ENCODE data around the gene KLF7. TPM values are rescaled to one million over a fixed set of nuclear protein-coding genes. Genes with fewer than 3 reads are reported as not detected.

The KLF7 gene
- polyA plus RNA-seq, 2 of the 4 experiments (the other 2 are of a cell fraction), result 17.8 to 29.8 TPM

DNA sequence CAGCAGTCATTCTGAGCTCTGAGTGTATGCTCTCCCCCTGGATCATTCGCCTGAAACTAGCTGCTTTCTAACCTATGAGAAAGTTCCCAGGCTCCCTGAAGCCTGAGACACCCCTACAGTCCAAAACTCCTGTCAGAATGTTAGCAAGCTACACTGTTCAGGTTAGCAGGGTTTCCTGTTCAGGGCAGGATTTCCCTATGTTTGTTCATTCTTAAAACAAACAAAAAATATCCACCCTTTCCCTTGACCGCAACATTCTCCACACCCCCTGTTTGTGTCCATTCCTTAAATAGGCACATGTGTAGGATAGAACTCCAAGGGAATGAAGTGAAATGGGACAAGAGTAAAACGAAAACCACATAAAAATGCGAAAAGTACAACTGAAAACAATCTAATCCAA lies 83.1 kb downstream of the KLF7 start:
- peaks cover 7% of the 10 kb centered on the region; the same call in 1 of the 3 replicates for H3K4me1 ChIP-seq
- no peak overlapping the region for H3K4me3 ChIP-seq
- WGBS (ENCODE audit: missing lambda C conversion rate), result 85% methylated on average over 4 of the region's 4 CpGs
- H3K9me3 ChIP-seq, result no peaks in the 10 kb centered on the region
- POLR2A ChIA-PET, result no interaction called here
- no peak for FAIRE-seq
- no peak for TF ChIP-seq ELK1 (IDR thresholded peaks at IDR 0.05; ENCODE audit: low read depth, low read length)
- TF ChIP-seq, protein P1, sequence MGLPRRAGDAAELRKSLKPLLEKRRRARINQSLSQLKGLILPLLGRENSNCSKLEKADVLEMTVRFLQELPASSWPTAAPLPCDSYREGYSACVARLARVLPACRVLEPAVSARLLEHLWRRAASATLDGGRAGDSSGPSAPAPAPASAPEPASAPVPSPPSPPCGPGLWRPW (IDR thresholded peaks at IDR 0.05), result no peak
- no peak for TF ChIP-seq POLR2A (IDR thresholded peaks at IDR 0.05; ENCODE audit: low read length)
- TF ChIP-seq BCL3 (IDR thresholded peaks at IDR 0.05), result no peak
- TF ChIP-seq PHF8 (IDR thresholded peaks at IDR 0.05; ENCODE audit: borderline replicate concordance, low read depth), result no peak
- no peak for DNase-seq (ENCODE audit: low read depth in 1 of 2, low spot score in 1 of 2)
- peak in 1 of 2 experiments; percentile 14; a peak in 2 of 6 replicates for ATAC-seq
- H3K27ac ChIP-seq, result no peak overlapping the region
- H3K4me2 ChIP-seq, result no peak overlapping the region
- CTCF ChIA-PET, result interaction anchor here (1.0 kb wide), 1 partner anchor 282 kb away, joined by 3 read pairs; no protein-coding TSS in a partner anchor

DNA sequence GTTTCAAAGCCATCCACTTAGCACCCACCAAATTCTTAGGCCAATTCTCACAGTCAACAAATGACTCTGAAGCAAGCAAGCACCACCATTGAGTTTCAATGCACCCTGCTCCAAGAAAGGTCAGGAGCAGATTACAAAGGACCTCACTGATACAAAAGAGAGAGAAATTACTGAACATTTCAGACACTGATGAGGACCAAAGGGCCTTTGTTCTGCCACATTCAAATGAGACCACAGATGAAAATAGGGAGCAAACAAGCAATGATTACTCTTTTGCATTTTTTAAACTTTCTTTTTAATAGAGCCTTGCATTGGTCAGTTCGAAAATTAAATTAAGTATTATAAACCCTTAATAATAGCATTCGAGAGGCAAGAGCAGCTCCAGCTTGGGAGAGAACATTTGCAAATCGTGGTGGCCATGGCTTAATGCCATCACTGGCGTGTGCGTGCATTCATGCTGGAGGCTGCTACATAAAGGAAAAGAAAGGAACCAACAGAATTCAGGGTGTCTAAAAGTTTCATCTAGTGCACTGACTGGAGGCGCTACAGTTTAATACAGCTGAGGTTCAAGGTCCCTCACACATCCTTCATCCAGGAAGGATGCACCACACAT lies 87.5 kb downstream of the KLF7 start:
- Histone ChIP-seq H3K4me2 (no peak overlapping the region), H3K4me3 (no peak overlapping the region), H3K27ac (no peak overlapping the region), H3K4me1 (peaks cover 3% of the 10 kb centered on the region; the same call in 1 of the 3 replicates), H3K9me3 (no peaks in the 10 kb centered on the region)
- ATAC-seq, result no peak
- 93% methylated on average over 6 of the region's 6 CpGs for WGBS (ENCODE audit: missing lambda C conversion rate)
- CTCF ChIA-PET, result no interaction called here
- TF ChIP-seq, protein P2, sequence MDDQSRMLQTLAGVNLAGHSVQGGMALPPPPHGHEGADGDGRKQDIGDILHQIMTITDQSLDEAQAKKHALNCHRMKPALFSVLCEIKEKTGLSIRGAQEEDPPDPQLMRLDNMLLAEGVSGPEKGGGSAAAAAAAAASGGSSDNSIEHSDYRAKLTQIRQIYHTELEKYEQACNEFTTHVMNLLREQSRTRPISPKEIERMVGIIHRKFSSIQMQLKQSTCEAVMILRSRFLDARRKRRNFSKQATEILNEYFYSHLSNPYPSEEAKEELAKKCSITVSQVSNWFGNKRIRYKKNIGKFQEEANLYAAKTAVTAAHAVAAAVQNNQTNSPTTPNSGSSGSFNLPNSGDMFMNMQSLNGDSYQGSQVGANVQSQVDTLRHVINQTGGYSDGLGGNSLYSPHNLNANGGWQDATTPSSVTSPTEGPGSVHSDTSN (IDR thresholded peaks at IDR 0.05), result no peak
- TF ChIP-seq JUN (IDR thresholded peaks at IDR 0.05), result no peak
- TF ChIP-seq CHD4 (IDR thresholded peaks at IDR 0.05; ENCODE audit: borderline replicate concordance), result no peak
- TF ChIP-seq REST (IDR thresholded peaks at IDR 0.05), result no peak
- TF ChIP-seq ZFP36 (IDR thresholded peaks at IDR 0.05; ENCODE audit: borderline replicate concordance, partially characterized antibody), result no peak
- no peak for TF ChIP-seq HOXB5 (CRISPR knock-in tag; IDR thresholded peaks at IDR 0.05)
- no peak for TF ChIP-seq MYC (IDR thresholded peaks at IDR 0.05; ENCODE audit: borderline replicate concordance, low read length)
- TF ChIP-seq HEYL (CRISPR knock-in tag; IDR thresholded peaks at IDR 0.05), result no peak
- no peak for TF ChIP-seq PHF8 (IDR thresholded peaks at IDR 0.05; ENCODE audit: borderline replicate concordance, low read depth)
- no peak for TF ChIP-seq RAD21 (conservative IDR thresholded peaks at IDR 0.05 in 1 of 2, IDR thresholded peaks at IDR 0.05 in 1 of 2)
- no peak for TF ChIP-seq ZSCAN20 (CRISPR knock-in tag; IDR thresholded peaks at IDR 0.05)
- TF ChIP-seq CBX2 (IDR thresholded peaks at IDR 0.05; ENCODE audit: borderline replicate concordance, low read depth), result no peak
- no peak for TF ChIP-seq GATA3 (IDR thresholded peaks at IDR 0.05; ENCODE audit: borderline replicate concordance)
- TF ChIP-seq POLR2A (IDR thresholded peaks at IDR 0.05; ENCODE audit: low read length), result no peak
- TF ChIP-seq TP53 (CRISPR knock-in tag; IDR thresholded peaks at IDR 0.05), result no peak
- no peak for TF ChIP-seq EHF (CRISPR knock-in tag; IDR thresholded peaks at IDR 0.05)
- no peak for TF ChIP-seq CBX8 (IDR thresholded peaks at IDR 0.05)
- TF ChIP-seq E2F6 (IDR thresholded peaks at IDR 0.05; ENCODE audit: borderline replicate concordance, low read depth), result no peak
- TF ChIP-seq KDM5A (IDR thresholded peaks at IDR 0.05), result no peak
- no peak for TF ChIP-seq BCL3 (IDR thresholded peaks at IDR 0.05)
- POLR2A ChIA-PET, result no interaction called here
- no peak for DNase-seq (ENCODE audit: low read depth in 1 of 2, low spot score in 1 of 2)
- FAIRE-seq, result no peak

All from A549 (cell line).